LNCaP clone FGC (cell line): ENCODE measurements around the gene GAB2.

Source experiments
- DNase-seq: peaks from one replicate; pipeline ENCODE4 v3.0.0-alpha.2; 2011; ENCODE audit warnings: low read depth
- H3K4me3 ChIP-seq: 2 replicates; pipeline ENCODE4 v1.5.1; 2011; ENCODE audit warnings: mild to moderate bottlenecking, low read depth, low read length, control low read depth
- CTCF ChIP-seq: IDR thresholded peaks from 2 replicates; pipeline ENCODE4 v1.5.1; 2012; ENCODE audit warnings: mild to moderate bottlenecking; ENCODE audit not compliant: control insufficient read depth, insufficient read depth; ENCODE audit errors: extremely low read depth

The GAB2 gene

GRCh38 chr11:78312712-78313111 lies 104.9 kb downstream of the GAB2 start:
- no peak for DNase-seq
- TF ChIP-seq CTCF, result no peak
- no peak overlapping the region for H3K4me3 ChIP-seq

GRCh38 chr11:78311702-78312371 lies 105.8 kb downstream of the GAB2 start:
- TF ChIP-seq CTCF, result no peak
- DNase-seq, result no peak
- no peak overlapping the region for H3K4me3 ChIP-seq

- no peak overlapping the region for H3K4me3 ChIP-seq
- TF ChIP-seq CTCF, result no peak
- DNase-seq, result no peak
These were observed 107.1 kb downstream of the GAB2 start for GRCh38 chr11:78310500-78310909.

- TF ChIP-seq CTCF, result no peak
- DNase-seq, result no peak
- H3K4me3 ChIP-seq, result no peak overlapping the region
These were observed 113.4 kb downstream of the GAB2 start for GRCh38 chr11:78304201-78304600.

- no peak overlapping the region for H3K4me3 ChIP-seq
- TF ChIP-seq CTCF, result no peak
- DNase-seq, result no peak
These were observed 117.3 kb downstream of the GAB2 start for GRCh38 chr11:78300108-78300839.

GRCh38 chr11:78299000-78299710 lies 118.5 kb downstream of the GAB2 start:
- no peak for TF ChIP-seq CTCF
- H3K4me3 ChIP-seq, result no peak overlapping the region
- DNase-seq, result no peak
